ENCODE results near the gene PC. TPM values are rescaled to one million over a fixed set of nuclear protein-coding genes. Genes with fewer than 3 reads are reported as not detected.

The PC gene
- total and polyA plus RNA-seq, 9 of the 15 experiments (the other 6 are each of a cell fraction or from before 2014, with no cell fraction given) = 0.94 to 38.0 (median 8.7) TPM

DNA sequence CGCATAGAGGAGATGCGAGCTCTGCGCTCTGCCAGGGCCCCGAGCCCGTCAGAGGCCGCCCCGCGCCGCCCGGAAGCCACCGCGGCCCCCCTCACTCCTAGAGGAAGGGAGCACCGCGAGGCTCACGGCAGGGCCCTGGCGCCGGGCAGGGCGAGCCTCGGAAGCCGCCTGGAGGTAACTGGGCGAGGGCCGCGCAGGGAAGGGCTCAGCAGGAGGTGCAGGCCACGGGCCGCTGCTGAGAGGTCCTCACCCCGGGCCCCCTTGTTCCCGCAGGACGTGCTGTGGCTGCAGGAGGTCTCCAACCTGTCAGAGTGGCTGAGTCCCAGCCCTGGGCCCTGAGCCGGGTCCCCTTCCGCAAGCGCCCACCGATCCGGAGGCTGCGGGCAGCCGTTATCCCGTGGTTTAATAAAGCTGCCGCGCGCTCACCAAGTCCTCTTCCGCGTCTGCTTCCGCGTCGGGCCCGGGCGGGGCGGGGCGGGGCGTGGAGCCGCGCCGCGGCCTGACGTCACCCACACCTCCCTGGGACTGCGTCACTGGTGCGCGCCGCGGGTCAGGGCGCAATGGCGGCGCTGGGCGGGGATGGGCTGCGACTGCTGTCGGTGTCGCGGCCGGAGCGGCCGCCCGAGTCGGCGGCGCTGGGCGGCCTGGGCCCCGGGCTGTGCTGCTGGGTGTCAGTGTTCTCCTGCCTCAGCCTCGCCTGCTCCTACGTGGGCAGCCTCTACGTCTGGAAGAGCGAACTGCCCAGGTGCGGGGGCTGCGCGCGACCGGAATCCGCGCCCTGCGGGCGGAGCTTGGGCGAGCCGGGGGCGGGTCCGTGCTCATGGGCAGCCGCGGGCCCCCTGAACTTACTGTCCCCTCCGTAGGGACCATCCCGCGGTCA is 115.0 kb downstream of the PC start, which contains the start of gene RCE1 (continued):
- peak; percentile 92; the same call in 1 of the 2 replicates for TF ChIP-seq ILF3 (IDR thresholded peaks at IDR 0.05; ENCODE audit: borderline replicate concordance)
- TF ChIP-seq ZNF143 (CRISPR knock-in tag; IDR thresholded peaks at IDR 0.05) = no peak; the same call in 1 of the 2 replicates
- TF ChIP-seq ZBTB7A (IDR thresholded peaks at IDR 0.05; ENCODE audit: borderline replicate concordance, control insufficient read depth, low read depth, low read length) = no peak
- peak; percentile 90 for TF ChIP-seq SP1 (CRISPR knock-in tag; IDR thresholded peaks at IDR 0.05)
- no peak for TF ChIP-seq CBX5 (IDR thresholded peaks at IDR 0.05; ENCODE audit: borderline replicate concordance, low read depth)
- no peak for TF ChIP-seq BRF1 (IDR thresholded peaks at IDR 0.05; ENCODE audit: borderline replicate concordance, extremely low read depth, insufficient read length)
- TF ChIP-seq FOXM1 (IDR thresholded peaks at IDR 0.05; ENCODE audit: low read depth) = no peak
- peak; percentile 61; the same call in 1 of the 2 replicates for TF ChIP-seq FOXM1 (CRISPR knock-in tag; IDR thresholded peaks at IDR 0.05; ENCODE audit: low read depth)
- TF ChIP-seq ZNF444 (CRISPR knock-in tag; IDR thresholded peaks at IDR 0.05) = no peak
- no peak for TF ChIP-seq GATA2 (CRISPR knock-in tag; IDR thresholded peaks at IDR 0.05)
- peak; percentile 76 for TF ChIP-seq SAP30 (IDR thresholded peaks at IDR 0.05; ENCODE audit: borderline replicate concordance, insufficient read depth, low read depth, low read length, poor library complexity, severe bottlenecking)
- 0 out of 2 replicates have a peak, but pooled peaks have one; percentile 16 for TF ChIP-seq CAMTA2 (CRISPR knock-in tag; conservative IDR thresholded peaks at IDR 0.05)
- TF ChIP-seq HDAC8 (tag; IDR thresholded peaks at IDR 0.05) = peak; percentile 12; the same call in 1 of the 2 replicates
- TF ChIP-seq, protein P1, sequence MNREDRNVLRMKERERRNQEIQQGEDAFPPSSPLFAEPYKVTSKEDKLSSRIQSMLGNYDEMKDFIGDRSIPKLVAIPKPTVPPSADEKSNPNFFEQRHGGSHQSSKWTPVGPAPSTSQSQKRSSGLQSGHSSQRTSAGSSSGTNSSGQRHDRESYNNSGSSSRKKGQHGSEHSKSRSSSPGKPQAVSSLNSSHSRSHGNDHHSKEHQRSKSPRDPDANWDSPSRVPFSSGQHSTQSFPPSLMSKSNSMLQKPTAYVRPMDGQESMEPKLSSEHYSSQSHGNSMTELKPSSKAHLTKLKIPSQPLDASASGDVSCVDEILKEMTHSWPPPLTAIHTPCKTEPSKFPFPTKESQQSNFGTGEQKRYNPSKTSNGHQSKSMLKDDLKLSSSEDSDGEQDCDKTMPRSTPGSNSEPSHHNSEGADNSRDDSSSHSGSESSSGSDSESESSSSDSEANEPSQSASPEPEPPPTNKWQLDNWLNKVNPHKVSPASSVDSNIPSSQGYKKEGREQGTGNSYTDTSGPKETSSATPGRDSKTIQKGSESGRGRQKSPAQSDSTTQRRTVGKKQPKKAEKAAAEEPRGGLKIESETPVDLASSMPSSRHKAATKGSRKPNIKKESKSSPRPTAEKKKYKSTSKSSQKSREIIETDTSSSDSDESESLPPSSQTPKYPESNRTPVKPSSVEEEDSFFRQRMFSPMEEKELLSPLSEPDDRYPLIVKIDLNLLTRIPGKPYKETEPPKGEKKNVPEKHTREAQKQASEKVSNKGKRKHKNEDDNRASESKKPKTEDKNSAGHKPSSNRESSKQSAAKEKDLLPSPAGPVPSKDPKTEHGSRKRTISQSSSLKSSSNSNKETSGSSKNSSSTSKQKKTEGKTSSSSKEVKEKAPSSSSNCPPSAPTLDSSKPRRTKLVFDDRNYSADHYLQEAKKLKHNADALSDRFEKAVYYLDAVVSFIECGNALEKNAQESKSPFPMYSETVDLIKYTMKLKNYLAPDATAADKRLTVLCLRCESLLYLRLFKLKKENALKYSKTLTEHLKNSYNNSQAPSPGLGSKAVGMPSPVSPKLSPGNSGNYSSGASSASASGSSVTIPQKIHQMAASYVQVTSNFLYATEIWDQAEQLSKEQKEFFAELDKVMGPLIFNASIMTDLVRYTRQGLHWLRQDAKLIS (CRISPR knock-in tag; IDR thresholded peaks at IDR 0.05) = peak; percentile 59; the same call in 1 of the 2 replicates
- peak; percentile 45 for TF ChIP-seq U2AF1 (optimal IDR thresholded peaks at IDR 0.05; ENCODE audit: low read depth, low read length)
- TF ChIP-seq ETV1 (tag; conservative IDR thresholded peaks at IDR 0.05; ENCODE audit: low read depth) = peak; percentile 30
- TF ChIP-seq, protein P2, sequence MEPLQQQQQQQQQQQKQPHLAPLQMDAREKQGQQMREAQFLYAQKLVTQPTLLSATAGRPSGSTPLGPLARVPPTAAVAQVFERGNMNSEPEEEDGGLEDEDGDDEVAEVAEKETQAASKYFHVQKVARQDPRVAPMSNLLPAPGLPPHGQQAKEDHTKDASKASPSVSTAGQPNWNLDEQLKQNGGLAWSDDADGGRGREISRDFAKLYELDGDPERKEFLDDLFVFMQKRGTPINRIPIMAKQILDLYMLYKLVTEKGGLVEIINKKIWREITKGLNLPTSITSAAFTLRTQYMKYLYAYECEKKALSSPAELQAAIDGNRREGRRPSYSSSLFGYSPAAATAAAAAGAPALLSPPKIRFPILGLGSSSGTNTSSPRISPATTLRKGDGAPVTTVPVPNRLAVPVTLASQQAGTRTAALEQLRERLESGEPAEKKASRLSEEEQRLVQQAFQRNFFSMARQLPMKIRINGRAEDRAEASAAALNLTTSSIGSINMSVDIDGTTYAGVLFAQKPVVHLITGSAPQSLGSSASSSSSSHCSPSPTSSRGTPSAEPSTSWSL (CRISPR knock-in tag; IDR thresholded peaks at IDR 0.05; ENCODE audit: borderline replicate concordance) = 0 out of 2 replicates have a peak, but pooled peaks have one; percentile 48
- peak; percentile 62 for TF ChIP-seq SOX6 (IDR thresholded peaks at IDR 0.05)
- TF ChIP-seq, protein P3, sequence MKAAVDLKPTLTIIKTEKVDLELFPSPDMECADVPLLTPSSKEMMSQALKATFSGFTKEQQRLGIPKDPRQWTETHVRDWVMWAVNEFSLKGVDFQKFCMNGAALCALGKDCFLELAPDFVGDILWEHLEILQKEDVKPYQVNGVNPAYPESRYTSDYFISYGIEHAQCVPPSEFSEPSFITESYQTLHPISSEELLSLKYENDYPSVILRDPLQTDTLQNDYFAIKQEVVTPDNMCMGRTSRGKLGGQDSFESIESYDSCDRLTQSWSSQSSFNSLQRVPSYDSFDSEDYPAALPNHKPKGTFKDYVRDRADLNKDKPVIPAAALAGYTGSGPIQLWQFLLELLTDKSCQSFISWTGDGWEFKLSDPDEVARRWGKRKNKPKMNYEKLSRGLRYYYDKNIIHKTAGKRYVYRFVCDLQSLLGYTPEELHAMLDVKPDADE (conservative IDR thresholded peaks at IDR 0.05; ENCODE audit: control insufficient read depth, low read depth, low read length) = peak; percentile 92
- TF ChIP-seq LCOR (CRISPR knock-in tag; IDR thresholded peaks at IDR 0.05) = peak; percentile 35; the same call in 1 of the 2 replicates
